IPS-15b (cell line): ENCODE data around the gene AQP9.

Source experiments
- H3K27me3 ChIP-seq: one replicate; pipeline ENCODE4 v1.6.1; 2013; ENCODE audit warnings: low read length; ENCODE audit not compliant: control insufficient read depth, insufficient read depth
- H3K36me3 ChIP-seq: one replicate; pipeline ENCODE4 v1.6.1; 2013; ENCODE audit warnings: low read length; ENCODE audit not compliant: control insufficient read depth, insufficient read depth
- H3K4me1 ChIP-seq: one replicate; pipeline ENCODE4 v1.6.1; 2013; ENCODE audit warnings: mild to moderate bottlenecking, low read length; ENCODE audit not compliant: control insufficient read depth, insufficient read depth
- H3K4me3 ChIP-seq: one replicate; pipeline ENCODE4 v1.5.1; 2013; ENCODE audit warnings: low read depth, low read length
- H3K9ac ChIP-seq: one replicate; pipeline ENCODE4 v1.6.1; 2013; ENCODE audit warnings: low read depth, mild to moderate bottlenecking, low read length
- H3K9me3 ChIP-seq: one replicate; pipeline ENCODE4 v1.6.1; 2013; ENCODE audit warnings: mild to moderate bottlenecking, low read length; ENCODE audit not compliant: control insufficient read depth, insufficient read depth

Gene AQP9

DNA sequence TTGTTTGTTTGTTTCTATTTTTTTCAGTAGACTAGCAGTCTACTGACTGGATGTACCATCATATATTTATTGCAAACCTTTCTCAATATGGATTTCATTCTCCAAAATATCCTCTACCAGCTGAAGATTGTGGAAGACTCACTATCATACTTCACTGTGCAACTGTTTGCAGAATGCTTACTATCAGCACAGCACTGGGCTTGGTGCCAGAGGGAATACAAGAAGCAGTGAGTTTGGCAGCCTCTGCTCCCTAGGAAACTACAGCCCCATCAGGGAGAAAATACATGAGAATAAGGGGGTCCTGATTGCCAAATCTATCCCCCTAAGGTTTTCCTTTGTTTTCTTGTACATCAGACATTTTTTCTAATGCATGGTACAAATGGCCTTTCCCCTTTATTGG lies 27.5 kb downstream of the AQP9 start:
- Histone ChIP-seq H3K36me3 (no peaks in the 10 kb centered on the region), H3K9ac (no peak overlapping the region), H3K4me3 (no peak overlapping the region), H3K27me3 (no peaks in the 10 kb centered on the region), H3K4me1 (no peaks in the 10 kb centered on the region), H3K9me3 (no peaks in the 10 kb centered on the region)

DNA sequence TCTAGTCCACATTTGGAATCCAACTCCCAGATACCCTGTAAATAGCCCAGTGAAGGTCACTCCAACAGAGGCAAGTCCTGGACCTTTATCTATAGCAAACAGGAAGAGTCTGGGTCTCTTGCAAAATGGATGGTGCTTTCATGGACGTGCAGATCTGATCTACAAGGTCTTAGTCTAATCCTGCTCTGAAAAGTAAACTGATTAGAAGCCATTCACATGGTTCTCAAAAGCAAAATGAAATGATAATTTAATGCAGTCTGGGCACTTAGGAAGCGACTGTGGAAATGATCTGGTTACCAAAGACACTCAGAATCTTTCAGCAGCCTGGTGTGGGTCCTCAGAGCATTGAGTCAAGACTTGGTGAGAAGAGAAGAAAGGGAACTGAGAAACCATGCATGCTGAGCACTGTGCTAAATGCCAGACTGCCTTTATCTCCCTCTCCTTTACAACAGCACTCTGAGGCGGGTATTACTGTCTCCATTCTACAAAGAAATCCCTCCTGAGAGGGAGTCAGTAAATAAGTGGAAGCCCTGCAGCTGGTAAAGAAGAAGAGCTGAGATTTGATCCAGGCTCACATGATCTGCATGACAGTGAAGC lies 29.0 kb downstream of the AQP9 start:
- H3K9me3 ChIP-seq: no peaks in the 10 kb centered on the region
- H3K27me3 ChIP-seq: no peaks in the 10 kb centered on the region
- H3K4me1 ChIP-seq: no peaks in the 10 kb centered on the region
- no peak overlapping the region for H3K9ac ChIP-seq
- no peak overlapping the region for H3K4me3 ChIP-seq
- H3K36me3 ChIP-seq: no peaks in the 10 kb centered on the region

DNA sequence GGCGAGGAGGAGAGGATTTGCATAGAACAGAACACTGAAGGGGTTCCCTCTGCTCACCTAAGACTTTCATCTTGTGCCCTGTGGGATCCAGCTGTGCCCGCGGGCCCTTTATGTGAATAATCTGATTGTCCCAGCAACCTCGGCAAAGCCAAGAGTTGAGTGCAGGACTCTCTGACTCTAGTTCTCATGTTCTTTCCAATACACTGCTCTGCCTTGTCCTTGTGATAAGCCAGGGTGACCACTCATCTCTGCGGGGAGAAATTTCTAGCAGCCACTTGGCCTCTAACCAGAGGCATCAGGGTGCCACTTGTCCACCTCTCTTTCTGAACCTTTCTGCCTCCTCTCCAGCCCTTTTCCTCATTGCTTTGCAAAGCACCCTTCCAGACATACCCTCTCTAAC lies 31.8 kb downstream of the AQP9 start:
- no peaks in the 10 kb centered on the region for H3K9me3 ChIP-seq
- no peak overlapping the region for H3K9ac ChIP-seq
- H3K27me3 ChIP-seq: no peaks in the 10 kb centered on the region
- H3K4me3 ChIP-seq: no peak overlapping the region
- no peaks in the 10 kb centered on the region for H3K36me3 ChIP-seq
- no peaks in the 10 kb centered on the region for H3K4me1 ChIP-seq

DNA sequence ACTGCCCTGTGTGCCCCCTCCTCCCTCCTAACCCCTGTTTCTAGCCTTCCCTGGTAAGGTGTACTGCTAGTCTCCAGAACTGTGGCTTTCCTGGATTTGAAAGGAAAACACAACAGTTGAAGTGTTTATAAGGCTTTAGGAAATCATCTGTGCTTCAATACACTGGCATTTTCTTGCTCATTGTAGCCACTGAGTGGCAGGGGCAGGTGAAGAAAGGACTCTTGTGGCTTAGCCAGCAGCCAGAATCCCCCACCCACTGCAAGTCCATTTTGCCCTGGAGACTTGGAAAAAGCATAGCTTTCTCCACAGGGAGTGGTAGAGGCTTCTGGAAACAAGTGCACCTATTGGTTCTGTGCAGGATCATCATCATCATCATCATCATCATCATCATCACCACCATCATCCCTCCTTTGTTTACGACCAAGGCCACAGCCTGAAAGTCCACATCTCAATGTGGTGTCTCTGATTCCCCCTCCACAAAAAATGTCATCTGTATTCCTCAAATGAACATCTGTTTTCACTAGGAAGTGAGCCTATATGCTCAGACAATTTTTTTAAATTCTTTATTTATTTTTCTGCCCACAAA lies 33.4 kb downstream of the AQP9 start:
- Histone ChIP-seq H3K4me3 (no peak overlapping the region), H3K4me1 (no peaks in the 10 kb centered on the region), H3K9me3 (no peaks in the 10 kb centered on the region), H3K27me3 (no peaks in the 10 kb centered on the region), H3K9ac (no peak overlapping the region), H3K36me3 (no peaks in the 10 kb centered on the region)

DNA sequence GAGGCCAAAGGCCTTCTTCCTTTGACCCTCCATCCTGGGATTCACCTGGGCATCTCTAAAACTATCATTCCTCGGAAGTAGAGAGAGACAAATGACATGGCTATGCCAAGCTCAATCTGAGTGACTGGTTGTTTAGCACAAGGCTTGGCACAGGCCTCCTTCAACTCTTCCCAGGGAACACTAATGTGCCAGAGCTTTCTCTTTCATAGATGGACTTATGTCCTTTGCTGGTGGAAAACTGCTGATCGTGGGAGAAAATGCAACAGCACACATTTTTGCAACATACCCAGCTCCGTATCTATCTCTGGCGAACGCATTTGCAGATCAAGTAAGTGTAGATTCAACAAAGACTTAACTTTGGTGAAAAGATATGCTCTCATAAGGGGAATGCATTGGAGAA lies 36.5 kb downstream of the AQP9 start:
- Histone ChIP-seq H3K4me3 (no peak overlapping the region), H3K9me3 (no peaks in the 10 kb centered on the region), H3K27me3 (no peaks in the 10 kb centered on the region), H3K9ac (no peak overlapping the region), H3K36me3 (no peaks in the 10 kb centered on the region), H3K4me1 (no peaks in the 10 kb centered on the region)

DNA sequence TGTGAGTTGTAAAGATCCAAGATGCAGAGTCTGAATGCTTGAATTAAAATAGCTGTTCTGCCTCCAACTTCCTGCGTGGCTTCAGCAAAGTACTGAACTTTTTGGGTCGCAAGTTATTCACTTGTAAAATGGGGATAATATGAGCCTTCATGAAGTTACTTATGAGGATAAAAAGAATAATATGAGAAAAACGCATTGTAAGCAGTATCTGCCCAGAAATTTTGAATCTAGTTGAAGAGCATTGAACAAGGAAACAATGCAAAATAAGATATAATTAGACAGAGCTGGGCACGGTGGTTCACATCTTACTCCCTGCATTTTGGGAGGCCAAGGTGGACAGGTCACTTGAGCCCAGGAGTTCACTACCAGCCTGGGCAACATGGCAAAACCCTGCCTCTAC lies 37.8 kb downstream of the AQP9 start:
- H3K4me3 ChIP-seq: no peak overlapping the region
- H3K9ac ChIP-seq: no peak overlapping the region
- no peaks in the 10 kb centered on the region for H3K9me3 ChIP-seq
- H3K27me3 ChIP-seq: no peaks in the 10 kb centered on the region
- H3K4me1 ChIP-seq: no peaks in the 10 kb centered on the region
- H3K36me3 ChIP-seq: no peaks in the 10 kb centered on the region

DNA sequence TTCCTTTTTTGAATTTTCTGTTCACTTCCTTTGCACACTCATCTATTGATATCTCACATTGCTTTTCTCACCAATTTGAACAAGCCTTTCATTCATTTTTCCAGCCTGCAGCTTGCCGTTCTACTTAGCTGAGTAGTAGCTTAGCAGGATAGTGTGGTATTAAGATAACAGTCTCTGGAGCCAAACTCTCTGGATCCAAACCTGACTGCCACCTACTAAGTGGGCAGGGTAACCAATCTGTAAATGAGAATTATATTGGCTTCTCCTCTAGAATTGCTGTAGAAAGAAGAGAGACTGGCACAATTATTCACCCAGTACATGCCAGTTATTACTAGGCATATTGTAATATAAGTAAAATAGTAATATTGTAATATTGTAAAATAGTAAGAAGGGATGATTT lies 40.5 kb downstream of the AQP9 start:
- Histone ChIP-seq H3K36me3 (no peaks in the 10 kb centered on the region), H3K4me1 (no peaks in the 10 kb centered on the region), H3K27me3 (no peaks in the 10 kb centered on the region), H3K9me3 (no peaks in the 10 kb centered on the region), H3K4me3 (no peak overlapping the region), H3K9ac (no peak overlapping the region)

DNA sequence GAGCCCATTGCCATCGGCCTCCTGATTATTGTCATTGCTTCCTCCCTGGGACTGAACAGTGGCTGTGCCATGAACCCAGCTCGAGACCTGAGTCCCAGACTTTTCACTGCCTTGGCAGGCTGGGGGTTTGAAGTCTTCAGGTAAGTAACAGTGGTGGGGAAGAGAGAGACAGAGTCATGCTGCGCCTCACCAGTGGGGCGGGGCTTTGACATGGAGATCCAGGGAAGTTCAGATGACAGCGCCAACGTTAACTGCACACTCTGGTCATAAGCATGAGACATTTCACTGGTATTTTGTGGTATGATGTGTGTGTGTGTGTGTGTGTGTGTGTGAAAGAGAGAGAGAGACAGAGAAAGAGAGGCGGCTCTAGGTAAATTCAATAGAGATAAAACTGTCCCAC lies 41.0 kb downstream of the AQP9 start:
- Histone ChIP-seq H3K9me3 (no peaks in the 10 kb centered on the region), H3K9ac (no peak overlapping the region), H3K4me3 (no peak overlapping the region), H3K4me1 (no peaks in the 10 kb centered on the region), H3K27me3 (no peaks in the 10 kb centered on the region), H3K36me3 (no peaks in the 10 kb centered on the region)

DNA sequence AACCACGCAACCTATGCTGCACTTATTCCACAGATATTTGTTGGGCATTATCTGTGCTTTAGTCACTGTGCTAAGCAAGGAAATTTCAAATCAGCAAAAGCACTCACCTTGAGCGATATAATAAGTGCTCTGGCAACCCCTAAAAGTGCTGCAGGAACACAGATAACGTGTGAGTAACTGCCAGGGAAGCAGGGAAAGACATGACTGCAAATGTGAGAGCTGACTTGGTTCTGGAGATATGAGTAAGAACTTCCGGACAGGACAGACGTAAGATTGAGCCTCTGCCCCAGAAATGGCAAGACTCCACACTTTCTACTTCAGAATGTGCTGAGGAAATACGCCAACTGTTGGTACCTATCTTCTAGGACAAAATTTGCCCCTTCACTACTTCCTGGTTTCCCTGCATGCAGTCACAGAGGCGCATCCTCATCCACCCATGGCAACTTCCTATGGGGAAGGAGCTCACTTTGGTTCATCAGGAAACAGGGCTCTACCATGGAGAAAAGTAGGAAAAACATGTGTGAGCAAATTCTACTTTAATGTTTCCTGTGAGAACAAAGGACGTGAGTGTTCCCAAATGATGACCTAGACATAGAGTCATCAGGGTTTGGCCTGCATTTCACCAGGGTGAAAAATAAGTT lies 41.7 kb downstream of the AQP9 start:
- H3K4me1 ChIP-seq: no peaks in the 10 kb centered on the region
- H3K27me3 ChIP-seq: no peaks in the 10 kb centered on the region
- no peaks in the 10 kb centered on the region for H3K9me3 ChIP-seq
- no peak overlapping the region for H3K4me3 ChIP-seq
- H3K9ac ChIP-seq: no peak overlapping the region
- H3K36me3 ChIP-seq: no peaks in the 10 kb centered on the region

DNA sequence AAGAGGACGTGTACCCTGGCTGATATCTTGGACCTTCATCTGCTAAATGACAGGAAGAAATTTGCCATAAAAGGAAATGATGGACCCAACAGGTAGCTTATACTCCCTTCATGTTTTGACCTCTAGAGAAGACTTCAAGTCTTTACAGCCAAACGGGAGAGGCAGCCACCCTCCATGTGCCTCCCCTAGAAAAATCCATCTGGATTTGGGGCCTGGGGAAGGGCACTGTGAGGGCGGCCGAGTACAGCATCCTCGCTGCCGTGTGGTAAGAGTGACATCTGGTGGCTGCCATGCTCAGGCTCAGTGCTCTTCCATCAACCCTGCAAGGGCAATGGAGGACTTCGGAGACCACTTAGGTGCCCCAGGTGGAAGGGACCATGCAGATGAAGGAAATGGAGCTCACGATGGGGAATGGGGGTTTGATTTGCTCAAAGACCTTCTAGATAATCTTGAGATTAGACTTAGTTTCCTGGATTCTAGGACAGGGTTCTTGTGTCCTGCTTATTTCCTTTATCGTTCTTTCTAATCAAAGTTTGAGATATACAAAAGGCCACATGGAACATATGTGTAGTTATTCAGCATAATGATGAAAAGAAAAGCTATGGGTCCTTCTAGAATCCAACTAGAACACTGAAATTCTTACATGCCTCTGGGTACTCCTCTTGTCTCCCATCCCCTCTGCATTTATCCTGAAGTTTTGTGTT lies 44.4 kb downstream of the AQP9 start:
- Histone ChIP-seq H3K4me3 (no peak overlapping the region), H3K4me1 (no peaks in the 10 kb centered on the region), H3K36me3 (no peaks in the 10 kb centered on the region), H3K9ac (no peak overlapping the region), H3K9me3 (no peaks in the 10 kb centered on the region), H3K27me3 (no peaks in the 10 kb centered on the region)

DNA sequence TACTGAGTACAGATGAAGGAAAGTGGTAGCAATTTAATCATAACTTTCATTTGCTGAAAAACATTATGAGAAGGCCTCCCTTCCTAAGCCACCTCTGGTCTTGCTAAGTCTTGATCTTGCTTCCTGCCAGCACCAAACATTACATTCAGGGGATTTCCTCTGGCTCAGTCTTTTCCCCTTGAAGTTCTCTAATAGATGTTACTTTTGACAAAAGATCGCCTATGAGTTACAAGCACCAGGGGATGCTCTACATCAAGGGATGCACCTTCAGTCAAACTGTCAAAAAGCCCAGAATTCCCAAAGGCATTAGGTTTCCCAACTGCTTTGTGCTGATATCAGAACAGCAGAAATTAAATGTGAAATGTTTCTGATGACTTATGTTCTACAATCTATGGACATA lies 47.3 kb downstream of the AQP9 start:
- Histone ChIP-seq H3K4me3 (no peak overlapping the region), H3K36me3 (no peaks in the 10 kb centered on the region), H3K9ac (no peak overlapping the region), H3K9me3 (no peaks in the 10 kb centered on the region), H3K4me1 (no peaks in the 10 kb centered on the region), H3K27me3 (no peaks in the 10 kb centered on the region)
